GM21737 (cell line): ENCODE data around the gene PTPRN2.

Experiments used
- ATAC-seq: cut with Tn5 transposase; IDR thresholded peaks from one replicate; pipeline ENCODE4 v1.9.1; 2021; ENCODE audit warnings: mild to moderate bottlenecking, moderate library complexity; ENCODE audit not compliant: unreplicated experiment

Gene PTPRN2

DNA sequence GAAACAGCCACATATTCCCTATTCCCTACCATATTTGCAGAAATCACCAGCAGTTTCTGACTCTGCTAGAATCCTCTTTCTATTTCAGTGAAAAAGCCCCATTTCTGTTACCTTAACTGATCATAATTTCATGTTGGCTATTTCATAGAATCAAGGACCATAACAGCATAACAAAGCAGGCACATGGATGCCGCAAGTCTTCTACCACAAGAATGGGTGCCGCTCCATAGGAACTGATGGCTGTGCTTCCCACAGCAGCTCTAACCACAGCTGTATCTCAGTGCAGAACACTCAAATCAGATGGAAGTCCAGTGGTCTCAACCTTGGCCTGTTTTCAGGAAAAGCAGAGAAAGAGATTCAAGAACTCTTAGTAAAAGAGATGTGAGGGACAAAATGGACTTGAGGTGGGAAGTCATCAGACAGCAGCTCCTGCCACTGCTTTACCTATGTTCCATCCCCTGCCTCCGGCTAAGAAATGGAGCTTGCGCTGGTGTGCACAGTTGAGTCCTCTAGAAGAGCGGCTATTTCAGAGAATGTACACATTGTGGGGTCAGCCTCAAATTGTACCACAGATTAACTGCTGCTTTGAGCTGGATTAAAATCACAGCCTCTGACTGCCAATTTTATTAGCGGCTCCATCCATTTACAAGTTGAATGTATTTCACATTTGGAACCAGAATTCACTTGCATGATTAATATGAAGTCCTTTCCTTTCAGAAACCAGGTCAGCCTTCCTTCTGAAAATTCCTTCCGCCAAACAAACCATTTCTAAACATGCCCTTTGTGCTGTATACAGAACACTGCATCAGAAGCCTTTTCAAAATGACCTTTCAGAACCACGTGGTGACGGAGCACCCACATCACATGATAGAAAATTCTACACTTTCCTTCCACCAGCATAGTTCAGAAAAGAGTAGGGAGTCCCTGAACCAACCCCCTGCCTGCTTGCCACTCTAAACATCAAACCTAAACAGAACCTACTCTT lies 7.7 kb downstream of the PTPRN2 start:
- ATAC-seq, result no peak

GRCh38 chr7:158576050-158576762 lies 11.4 kb downstream of the PTPRN2 start:
- ATAC-seq, result no peak

- no peak for ATAC-seq
These were observed 13.2 kb downstream of the PTPRN2 start for GRCh38 chr7:158574308-158575036.

DNA sequence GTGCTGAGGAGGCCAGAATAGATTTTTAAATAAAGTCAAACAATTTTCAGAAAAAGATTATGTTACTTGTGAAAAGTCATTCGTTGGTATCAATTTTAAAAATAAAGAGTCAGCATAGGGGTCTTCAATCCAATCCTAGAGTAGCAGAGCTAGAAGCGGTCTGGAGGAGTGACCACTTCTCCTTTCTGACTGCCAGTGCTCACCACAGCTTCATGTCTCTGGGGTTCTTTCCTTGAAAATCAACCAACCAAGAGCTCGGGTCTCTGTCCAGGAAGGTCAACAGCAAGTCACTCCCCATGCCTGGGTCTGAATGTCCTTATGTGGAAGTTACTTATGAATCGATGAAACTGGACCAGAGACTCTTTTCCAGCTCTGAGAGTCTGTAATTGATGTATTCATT lies 14.3 kb downstream of the PTPRN2 start:
- no peak for ATAC-seq

GRCh38 chr7:158572000-158572828 lies 15.4 kb downstream of the PTPRN2 start:
- ATAC-seq, result no peak

DNA sequence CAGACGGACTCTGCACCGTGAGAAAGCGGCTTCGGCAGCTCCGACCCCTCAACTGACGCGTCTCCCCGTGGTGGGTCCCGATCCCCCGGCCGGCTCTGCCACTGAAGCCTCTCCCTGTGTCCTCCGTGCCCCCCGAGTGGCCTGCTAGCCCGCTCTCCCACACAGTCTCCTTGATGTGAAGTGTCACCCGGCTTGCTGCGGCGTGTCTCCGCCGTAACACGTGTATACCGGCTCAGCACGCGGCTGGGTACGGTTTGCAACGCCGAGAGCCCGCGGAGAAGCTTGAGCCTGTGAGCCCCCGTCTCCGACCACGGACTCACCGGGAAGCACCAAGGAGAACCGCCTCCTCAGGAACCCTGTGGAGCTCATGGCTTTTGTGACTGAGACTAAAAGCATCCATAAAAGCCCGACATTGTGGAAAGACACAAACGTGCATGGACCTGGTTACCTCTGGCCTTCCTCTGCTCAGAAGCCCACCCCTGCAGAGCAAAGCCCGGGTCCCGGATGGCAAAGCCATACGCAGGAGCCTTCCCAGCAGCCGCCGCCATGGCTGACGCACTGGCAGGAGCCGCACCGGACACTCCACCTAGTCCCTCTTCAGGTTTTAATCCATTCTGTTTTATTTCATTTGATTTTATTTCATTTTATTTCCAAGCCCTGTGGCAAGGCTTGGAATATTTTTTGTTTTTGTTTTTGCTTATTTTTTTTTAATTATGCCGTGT lies 17.0 kb downstream of the PTPRN2 start:
- no peak for ATAC-seq

- ATAC-seq, result no peak
These were observed 17.7 kb downstream of the PTPRN2 start for GRCh38 chr7:158569858-158570323.

DNA sequence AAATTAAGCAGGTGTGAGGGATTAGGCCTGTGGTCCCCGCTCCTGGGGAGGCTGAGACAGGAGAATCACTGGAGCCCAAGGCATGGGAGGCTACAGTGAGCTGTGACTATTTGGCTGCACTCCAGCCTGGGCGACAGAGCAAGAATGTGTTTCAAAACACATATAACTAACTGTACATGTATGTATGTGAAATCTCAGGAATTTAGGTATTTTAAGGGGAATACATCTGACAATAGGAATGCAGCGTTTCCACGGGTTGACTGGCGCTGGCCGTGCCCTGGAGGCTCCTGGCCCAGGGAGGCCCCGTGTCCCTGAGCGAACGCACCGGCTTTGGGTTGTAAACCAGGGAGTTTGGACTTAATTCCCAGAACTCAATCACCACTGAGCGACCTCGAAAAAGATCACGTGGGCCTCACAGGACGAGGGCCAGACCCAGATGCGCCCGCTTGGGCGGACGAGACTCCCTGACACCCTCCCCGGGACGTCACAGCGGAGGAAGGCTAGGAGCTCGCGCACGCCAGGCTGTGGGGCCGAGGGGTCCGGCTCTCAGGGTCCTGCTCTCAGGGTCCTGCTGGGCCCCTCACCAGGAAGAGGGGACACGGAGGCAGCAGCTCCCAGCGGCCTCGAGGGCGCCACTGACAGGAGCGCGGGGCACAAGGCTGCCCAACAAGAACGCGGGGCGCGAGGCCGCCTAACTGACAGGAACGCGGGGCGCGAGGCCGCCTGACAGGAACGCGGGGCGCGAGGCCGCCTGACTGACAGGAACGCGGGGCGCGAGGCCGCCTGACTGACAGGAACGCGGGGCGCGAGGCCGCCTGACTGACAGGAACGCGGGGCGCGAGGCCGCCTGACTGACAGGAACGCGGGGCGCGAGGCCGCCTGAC lies 18.4 kb downstream of the PTPRN2 start:
- ATAC-seq, result no peak

GRCh38 chr7:158567153-158567603 lies 20.4 kb downstream of the PTPRN2 start:
- ATAC-seq, result no peak

DNA sequence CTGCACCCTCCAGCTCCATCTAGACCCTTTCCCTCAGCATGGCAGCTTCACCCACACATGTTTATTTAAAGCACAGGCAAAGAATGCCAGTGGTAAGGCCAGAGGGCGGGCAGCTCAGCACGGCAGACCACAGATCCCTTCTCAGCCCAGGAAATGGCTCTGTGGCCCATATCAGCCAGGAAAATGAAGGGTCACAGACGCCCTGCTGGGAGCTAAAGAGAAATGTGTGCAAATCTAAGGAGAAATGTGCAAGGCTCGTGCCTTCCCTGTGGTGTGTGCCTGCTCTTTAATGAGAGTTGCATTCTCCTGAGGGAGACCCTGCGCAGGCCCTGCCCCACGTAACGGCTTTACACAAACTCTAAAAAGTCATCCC lies 23.0 kb downstream of the PTPRN2 start:
- ATAC-seq, result no peak

DNA sequence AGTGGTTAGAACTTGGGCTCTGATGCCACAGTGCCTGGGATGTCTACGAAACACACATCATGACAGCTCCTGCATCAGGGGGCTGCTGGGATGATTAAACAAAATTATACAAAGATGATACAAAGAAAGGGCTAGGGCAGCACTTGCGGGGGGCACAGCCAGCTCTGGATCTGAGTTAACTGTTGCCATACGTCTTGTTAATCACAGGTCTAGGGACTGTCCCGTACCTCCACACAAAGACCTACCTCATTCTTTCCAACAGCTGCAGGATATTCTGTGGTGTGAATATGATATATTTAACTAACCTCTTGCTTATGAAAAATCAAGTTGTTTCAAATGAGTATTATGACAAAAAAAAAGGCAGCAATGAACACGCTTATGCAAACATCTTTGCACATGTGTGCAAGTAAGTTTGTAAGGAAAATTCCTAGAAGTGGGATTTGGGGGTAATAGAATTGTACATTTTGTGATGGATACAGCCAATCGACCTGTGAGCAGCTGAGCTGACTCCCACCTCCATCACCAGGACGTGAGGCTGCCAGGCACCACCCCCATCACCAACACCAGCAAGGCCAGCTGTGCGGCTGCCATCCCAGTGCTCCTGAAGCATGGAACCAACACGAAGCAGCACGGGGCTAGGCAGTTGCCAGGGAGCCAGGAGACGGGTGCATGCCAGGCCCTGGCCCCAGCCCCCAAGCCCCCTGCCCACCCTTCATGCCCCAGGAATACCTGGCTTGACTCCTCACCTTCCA lies 23.5 kb downstream of the PTPRN2 start:
- ATAC-seq, result no peak

DNA sequence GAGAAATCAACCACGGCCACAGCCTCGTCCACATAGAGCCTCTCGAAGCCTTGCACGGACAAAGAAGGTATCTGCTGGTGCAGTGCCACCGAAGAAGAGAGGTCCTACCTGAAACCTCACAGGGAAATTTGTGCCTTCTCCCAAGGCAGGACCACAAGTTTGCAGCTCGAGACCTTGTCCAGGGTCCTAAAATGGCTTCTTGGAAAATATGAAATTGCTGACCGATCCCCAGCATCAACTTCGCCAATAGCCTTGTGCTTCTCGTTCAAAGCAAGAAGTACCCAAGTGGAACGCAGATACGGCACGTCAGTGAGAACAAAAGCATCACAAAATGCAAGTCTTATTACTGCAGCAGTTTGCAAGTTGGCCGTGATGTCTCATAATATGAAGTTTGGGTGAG lies 24.6 kb downstream of the PTPRN2 start:
- ATAC-seq, result no peak

DNA sequence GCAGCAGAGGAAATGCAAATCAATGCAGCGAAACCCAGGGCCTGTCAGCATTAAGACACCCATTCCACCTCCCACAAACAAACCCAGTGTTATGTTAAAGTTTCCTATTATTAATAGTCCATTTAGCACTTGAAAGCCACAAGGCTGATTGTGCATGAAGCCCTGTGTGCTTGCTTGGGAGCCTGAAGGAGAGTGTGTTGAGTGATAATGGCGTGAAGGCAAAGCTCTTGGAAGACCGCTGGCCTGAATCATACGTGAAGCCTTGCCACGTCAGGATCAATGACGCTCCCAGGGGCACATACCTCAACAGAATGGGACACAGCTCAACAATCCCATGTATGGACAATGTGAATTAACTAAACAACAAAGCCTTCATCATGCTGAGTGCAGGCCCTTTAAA lies 25.1 kb downstream of the PTPRN2 start:
- ATAC-seq, result no peak

- no peak for ATAC-seq
These were observed 26.0 kb downstream of the PTPRN2 start for GRCh38 chr7:158561659-158562058.

GRCh38 chr7:158560386-158560785 lies 27.2 kb downstream of the PTPRN2 start:
- no peak for ATAC-seq

DNA sequence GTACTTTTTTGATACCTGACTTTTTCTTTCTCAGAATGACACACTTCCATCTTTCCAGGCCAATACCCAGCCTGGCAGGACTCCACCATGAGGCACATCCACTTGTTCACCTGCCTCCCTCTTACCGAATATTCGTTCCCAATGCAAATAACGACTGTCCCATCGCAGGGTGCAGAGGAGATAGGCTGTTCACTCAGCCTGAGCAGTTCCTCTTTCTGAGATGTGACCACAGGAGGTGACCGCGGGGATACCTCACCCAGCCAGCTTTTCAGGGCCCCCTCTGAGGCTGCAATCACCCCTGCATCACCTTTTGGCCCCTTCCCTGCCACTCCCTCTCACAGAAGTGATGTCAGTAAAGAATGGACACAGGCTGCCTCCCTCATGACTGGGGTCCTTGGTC lies 28.3 kb downstream of the PTPRN2 start:
- no peak for ATAC-seq

DNA sequence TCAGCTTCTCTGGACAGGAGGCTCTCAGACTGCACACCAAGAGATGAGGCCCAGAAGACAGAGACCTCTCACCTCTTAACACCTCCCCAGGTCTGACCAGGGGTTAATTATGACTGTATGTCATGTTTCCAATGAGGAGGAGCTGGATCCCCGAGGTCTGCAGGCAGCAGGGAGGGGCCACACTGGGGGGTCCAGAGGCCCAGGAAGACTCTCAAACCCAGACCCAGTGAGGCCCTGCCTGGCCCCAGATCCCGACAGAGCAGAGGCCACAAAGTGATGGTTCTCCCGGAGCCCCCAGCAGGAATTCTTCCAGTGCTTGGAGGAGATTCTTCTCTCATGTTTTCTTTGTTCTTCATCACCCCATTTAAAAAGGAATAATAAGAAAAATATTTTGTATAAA lies 28.8 kb downstream of the PTPRN2 start:
- ATAC-seq, result no peak

GRCh38 chr7:158557441-158557755 lies 30.2 kb downstream of the PTPRN2 start:
- ATAC-seq, result no peak
